Measurements from ENCODE around the gene LRRN1. TPM values are rescaled to one million over a fixed set of nuclear protein-coding genes. Genes with fewer than 3 reads are reported as not detected.
A peak's percentile ranks its signal among the peaks of the same experiment; 100 is the strongest.

The LRRN1 gene
- 1.6 and 3.3 TPM in 2 replicates for total RNA-seq

DNA sequence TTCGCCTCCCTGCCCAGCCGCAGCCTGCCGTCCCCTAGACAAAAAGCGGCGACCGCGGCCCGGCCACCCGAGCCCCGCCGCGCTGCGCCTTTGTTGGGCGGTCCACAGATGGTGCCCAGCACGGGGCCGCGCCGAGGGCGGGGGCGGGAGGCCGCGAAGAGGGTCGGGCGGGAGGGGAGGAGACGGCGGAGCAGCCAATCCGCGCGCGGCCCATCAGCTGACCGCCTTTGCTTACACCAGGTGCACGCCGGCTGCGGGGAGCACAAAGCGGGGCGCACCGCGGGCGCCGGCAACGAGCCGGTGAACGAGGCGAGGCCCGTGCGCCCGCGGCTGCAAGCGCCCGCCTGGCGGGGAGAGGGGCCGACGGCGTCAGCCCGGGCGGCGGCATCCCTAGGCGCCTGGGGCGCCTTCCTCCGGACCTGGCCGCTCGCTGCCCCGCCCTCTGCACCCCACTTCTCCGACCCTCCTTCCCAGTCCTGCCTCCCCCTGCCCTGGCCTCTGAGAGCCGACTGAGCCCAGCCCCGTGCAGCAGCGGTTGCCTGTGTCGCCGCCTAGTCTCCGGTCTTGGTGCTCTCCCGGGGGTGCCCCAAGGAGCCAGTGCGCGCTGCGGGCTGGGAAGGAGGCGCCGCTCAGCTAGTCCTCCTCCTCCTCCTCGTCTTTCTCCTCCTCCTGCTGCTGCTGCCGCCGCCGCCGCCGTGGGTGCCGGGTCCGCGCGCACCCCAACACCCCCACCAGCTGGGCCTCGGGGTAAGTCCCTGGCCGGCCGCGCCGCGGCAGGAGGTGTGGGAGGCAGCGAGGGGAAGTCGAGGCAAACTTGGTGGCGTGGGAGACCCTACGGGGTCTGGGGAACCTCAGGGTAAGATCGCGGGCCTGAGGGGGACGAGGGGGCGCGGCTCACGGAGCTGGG is at the start of gene LRRN1:
Gene LRRN1 (plus strand): TSS at position 259 of the 907 bp plus-strand sequence. CDS start 45,211 bp downstream, outside the sequence.
- DNase-seq (ENCODE audit: low read depth), result no peak

DNA sequence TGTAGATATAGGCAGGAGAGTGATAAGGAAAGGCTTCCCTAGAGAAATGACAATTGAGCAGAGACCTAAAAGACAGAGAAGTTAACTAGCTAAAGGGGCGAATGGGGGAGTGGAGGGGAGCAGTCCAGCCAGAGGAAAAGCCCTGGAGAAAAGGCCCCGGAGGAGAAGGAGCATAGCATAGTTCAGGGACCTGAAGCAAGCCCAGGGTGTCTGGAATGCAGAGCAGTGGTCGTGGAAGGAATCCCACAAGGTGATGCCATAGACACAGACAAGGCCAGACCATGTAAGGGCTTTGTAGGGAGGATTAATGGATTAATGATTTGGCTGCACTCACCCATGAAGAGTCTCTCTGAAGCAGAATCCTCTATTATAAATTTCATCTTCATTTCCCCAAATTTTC is 45.8 kb upstream of the LRRN1 start:
- DNase-seq (ENCODE audit: low read depth), result peak; percentile 58

DNA sequence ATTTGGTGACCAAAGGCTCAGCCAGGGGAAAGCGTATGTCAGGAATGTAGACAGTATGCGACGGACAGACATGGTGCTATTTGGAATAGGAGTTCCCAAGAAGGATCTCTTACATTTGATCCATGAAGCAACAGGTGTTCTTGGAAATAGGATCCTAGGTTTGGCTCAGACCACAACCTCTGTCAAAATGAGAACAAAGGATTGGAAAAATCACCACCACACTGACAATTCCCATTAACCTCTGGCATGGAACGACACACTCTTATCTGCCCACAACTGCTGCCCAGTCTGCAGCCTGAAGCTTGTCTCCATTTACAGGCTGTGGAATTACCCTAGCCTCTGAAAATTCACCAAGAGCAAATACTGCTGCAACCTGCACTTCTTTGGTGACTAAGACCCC is 33.6 kb upstream of the LRRN1 start:
- DNase-seq (ENCODE audit: low read depth), result no peak

DNA sequence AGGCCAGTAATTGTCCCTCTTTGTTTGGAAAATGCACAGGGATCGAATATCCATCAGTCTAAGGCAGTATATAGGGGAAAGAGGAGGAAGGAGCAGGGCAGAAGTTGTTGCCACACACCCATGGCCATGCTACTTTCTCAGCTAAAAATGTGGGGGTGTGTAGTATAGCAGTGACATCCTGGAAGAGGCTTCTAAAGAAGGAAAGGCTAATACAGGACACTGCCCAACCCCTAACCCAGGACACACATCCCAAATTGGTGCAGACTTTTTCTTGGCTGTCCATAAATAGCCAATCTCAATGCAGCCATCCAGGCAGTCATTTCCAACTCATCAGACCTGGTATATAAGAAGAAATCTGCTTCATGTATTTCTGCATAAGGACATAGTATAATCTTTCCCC is 33.1 kb upstream of the LRRN1 start:
- DNase-seq (ENCODE audit: low read depth), result no peak

DNA sequence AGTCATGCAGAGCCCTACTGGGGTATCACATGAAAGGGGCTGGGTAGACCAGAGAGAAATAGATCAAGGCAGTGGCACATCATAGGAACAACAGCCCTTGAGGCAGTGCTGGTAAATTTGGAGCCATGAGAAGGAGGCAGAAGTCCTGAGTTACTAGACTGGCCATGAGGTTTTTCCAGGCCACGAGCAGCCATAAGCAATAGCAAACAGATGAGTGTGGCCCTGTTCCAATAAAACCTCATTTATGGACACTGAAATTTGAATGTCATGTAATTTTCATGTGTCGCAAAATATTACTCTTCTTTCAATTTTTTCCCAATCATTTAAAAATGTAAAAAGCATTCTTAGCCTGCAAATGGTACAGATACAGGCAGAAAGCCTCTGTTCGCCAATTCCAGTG is 28.1 kb upstream of the LRRN1 start:
- no peak for DNase-seq (ENCODE audit: low read depth)

DNA sequence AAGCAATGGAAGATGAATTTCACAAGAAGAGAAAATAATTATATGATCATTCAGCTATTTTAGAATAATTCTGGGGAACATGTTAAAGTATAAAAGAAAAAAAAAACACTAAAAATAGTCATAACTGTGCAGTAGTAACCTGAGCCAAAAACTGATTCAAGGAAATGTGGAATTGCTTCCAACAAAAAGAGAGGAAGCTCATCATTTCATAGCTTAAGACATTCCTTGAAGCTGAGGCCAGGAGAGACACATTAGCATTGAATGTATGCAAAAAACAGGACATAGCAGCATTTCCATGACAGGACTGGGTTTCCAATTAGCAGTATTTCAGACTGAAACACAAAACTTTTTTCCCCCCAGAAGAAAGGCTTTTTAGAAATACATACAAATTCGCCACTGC is 27.7 kb upstream of the LRRN1 start:
- DNase-seq (ENCODE audit: low read depth), result no peak

DNA sequence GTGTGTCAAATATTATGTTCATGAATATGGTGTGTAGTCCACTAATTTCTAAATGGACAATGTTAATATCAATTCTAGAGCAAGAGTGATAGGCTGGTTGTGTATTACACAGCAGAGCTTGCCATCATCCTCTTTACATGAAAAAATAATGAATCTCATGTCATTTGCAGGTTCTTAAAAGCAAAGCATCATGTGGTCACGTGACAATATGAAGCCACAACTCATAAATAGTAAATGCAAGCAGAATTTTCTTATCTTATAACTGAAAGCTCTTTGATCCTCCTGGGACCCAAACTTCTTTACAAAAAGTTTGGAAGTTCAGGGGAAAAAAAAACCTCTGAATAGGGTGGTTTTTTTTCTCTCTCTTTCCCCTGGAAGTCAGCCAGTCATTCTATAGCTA is 26.9 kb upstream of the LRRN1 start:
- no peak for DNase-seq (ENCODE audit: low read depth)

DNA sequence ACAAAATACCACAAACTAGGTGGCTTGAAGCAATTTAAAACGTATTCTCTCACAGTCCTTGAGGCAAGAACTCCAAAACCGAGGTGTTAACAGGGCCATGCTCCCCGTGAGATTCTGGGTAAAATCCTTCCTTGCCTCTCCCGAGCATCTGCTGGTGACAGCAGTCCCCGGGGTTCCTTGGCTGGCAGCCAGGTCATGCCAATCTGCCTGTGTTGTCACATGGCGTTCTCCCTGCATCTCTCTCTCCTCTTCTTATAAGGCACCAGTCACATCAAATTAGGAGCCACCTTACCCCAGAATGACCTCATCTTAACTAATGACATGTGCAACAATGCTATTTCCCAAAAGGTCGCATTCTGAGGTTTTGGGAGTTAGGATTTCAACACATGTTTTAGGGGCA is 26.3 kb upstream of the LRRN1 start:
- DNase-seq (ENCODE audit: low read depth), result no peak

DNA sequence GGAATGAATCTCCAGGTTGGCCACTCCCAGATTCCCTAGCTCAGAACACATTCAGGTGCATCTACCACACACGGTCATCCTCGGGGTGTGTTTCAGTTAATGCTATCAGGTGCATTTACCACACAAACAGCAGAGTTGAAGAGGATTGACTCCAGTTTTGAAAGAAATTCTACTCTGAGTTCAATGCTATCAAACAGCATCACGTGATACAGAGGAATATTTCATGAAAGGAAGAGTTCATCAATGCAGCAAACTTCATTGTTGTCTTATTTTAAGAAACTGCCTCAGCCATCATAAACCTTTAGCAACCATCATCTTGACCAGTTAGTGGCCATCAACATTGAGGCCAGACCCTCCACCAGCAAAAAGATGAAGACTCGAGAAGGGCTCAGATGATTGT is 22.6 kb upstream of the LRRN1 start:
- no peak for DNase-seq (ENCODE audit: low read depth)

DNA sequence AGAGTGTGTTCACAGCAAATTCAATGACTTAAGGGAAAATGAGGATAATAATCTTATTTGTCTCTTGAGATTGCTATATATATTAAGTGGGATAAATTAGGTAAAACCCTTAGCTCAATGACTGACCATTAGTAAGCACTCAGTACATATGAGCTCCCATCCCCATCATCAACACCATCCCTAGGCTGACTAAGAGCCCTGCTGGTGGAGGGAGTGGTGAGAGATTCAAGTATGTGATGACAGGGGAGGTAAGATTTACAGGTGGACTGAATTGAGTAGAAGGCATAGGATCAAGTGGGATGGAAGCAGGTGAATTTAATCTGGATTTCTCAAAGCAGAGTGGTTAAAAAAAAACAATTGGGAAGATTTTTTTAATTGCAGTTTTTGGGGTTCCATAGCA is 21.0 kb upstream of the LRRN1 start:
- no peak for DNase-seq (ENCODE audit: low read depth)

DNA sequence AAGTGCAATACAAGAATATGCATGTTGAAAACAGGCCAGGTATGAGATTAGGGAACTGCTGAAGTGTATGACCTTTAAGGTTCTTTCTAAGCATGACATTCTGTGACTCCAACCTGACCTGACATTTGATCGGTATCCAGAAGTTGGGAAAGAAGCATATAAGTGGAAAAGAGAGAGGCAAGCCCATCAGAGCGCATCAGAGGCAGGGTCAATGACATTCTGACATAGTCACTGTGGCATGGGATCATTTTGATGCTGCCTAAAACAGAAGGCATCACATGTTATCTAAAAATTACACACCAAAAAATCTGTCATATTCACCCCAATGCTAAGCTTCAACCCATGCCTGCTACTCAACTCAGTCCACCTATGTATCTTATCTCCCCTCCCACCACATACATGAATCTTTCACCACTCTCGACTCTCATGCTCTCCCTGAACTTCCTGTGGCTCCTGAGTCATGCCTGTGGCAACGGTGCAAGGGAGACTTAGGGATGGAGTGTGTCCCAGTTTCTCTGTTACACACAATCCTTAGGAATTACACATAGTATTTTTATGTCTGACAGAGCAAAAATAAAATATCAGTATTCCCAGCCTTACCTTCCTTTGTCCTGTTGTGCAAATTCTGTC is 20.5 kb upstream of the LRRN1 start:
- DNase-seq (ENCODE audit: low read depth), result peak; percentile 26

DNA sequence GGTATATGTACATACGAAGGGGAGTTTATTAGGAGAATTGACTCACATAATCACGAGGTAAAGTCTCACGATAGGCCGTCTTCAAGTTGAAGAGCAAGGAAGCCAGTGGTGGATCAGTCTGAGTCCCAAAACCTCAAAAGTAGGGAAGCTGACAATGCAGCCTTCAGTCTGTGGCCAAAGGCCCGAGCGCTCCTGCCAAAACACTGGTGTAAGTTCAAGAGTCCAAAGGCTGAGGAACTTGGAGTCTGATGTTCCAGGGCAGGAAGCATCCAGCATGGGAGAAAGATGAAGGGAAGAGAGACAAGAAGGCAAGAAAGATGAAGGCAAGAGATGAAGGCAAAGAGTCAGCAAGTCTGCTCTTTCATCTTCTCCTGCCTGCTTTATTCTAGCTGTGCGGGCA is 16.8 kb upstream of the LRRN1 start:
- DNase-seq (ENCODE audit: low read depth), result no peak

DNA sequence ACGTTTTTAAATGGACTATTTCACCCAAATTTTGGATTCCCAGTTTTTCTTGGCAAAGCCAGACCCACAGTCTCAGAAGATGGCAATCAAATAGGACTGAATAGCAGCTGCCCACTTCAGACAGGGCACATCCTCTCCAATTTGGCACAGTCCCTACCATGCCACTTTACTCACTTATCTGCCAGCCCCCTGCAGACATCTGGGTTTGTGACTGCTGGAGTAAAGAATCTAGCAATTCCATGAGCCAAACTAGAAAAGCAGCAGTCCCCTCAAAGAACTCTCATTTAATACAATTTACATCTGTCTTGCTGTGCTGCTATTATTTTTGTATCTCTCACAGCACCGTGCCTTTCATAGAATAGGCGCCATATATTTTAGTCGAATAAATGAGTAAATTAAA is 16.0 kb upstream of the LRRN1 start:
- DNase-seq (ENCODE audit: low read depth), result no peak

DNA sequence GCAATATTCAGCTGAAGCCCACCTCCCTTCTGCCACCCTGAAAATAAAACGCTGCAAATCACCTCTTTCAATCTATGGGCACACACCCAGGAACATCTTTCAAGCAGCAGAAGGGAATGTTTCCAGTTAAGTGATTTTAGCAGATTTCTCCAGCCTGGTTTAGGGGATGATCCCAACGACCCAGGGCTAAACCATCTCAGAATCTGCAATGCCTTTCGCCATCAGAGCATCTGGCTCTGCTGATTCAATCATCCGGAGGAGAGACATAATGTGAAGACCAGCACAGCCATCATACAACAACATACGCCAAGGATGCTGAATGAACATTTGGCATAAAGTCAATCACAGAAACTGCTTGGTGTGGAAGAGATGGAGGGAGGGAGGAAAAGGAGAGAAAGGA is 15.5 kb upstream of the LRRN1 start:
- no peak for DNase-seq (ENCODE audit: low read depth)

DNA sequence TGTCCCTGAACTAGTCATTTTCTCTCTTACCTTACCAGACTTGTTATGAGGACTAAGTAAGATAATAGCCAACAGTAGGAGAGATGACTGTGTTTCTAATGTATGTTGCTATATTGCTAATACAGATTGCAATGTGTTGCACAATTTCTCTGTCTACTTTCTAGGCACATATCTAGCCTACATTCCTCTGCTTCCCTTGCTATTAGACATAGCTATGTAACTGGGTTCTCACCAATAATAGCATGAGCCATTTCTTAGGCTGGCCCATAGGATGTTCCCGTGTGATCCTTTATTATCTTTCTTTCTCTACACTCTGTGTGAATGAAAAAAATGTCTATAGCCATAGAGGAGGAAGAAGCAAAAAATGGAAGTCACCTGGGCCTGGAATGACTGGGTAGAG is 6.8 kb upstream of the LRRN1 start:
- no peak for DNase-seq (ENCODE audit: low read depth)

DNA sequence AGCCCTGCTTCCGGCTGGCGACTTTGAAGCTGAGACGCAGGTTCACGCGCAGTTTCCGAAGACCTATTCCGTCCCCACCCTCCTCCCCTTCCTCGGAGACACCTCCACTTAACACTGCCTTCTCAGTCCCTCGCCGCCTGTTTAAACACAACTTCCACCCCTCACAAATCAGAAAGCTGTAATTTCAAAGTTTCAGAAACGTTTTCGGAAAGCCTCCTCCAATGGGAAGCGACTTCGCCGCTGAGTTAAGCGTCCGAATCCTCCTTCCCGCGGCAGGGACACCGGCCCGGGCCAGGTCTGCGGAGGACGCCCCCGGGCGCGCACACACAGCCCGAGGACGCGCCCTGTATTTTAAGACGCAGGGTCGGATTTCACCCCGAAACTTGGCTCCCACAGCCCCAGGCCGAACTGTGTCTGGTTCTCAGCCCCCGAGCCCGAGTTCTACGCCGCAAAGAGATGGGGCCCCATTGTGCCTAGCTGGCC is 559 bp upstream of the LRRN1 start:
- no peak for DNase-seq (ENCODE audit: low read depth)

DNA sequence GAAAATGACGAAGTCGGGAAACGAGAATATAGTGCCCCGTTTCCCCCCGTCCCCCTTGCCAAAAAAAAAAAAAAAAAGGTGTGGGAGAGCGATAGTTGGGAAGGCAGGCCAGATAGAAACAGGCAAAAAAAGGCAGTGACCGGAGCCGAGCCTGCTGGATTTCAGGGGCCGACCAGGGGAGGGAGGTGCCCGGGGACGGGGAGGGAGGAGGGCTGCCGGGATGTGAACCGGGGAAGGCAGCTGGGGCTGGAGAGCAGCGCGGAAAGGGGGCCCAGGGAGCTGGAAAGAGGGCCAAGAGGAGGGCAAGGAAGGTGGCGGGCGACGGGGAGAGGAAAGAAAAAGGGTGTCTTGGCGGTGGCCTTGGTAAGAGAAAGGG is 837 bp downstream of the LRRN1 start:
- no peak for DNase-seq (ENCODE audit: low read depth)

DNA sequence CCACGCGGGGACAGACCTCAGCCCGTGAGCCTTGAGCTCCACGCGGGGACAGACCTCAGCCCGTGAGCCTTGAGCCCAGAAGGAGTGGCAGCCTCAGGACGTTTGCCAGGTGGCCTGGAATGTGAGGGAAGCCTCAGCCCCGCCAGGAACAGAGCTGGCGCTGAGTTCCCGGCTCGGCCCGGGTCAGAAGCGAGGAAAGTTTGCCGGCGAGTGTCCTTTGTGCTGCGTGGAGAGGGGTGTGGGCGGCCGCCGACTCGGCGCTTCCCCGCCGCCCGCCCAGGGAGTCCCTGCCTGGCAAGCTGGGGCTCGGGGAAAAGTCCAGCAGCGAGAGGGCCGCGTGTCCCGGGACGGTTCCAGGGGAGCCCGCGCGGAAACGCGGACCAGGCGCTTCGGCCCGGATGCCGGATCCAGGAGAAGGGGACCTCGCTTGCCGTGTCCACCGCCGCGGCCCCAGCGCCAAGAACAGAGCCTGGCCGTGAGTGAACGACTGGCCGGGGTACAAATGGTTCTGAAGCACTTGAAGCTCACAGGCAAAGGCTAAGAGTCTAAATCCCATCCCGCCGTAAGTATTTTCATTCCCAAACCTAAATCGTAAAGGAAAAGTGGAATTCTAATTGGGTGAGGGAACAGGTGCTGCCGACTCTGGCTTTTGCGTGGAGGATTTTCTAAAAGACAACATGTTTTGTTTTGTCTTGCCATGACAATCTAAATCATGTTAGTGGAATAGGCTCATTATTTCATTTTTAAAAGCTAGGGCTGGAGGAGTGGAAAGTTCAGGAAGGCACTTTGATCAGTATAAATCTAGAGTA is 1.7 kb downstream of the LRRN1 start:
- no peak for DNase-seq (ENCODE audit: low read depth)

DNA sequence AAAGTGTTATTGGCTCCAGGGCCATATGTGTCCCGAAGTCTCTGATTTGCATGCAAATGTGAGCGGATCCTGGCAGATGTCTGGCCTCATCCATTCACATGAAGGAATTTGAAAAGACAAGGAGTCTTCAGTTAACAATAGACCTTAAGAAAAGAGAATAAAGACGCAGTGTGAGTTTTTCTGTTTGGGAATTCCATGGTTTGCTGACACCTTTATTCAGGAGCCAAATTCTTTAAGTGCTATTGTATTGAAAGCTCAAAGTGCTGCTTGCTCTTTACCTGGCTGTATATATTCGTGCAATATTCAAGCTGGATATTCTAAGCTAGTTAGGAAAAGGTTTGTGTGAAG is 2.2 kb downstream of the LRRN1 start:
- no peak for DNase-seq (ENCODE audit: low read depth)

DNA sequence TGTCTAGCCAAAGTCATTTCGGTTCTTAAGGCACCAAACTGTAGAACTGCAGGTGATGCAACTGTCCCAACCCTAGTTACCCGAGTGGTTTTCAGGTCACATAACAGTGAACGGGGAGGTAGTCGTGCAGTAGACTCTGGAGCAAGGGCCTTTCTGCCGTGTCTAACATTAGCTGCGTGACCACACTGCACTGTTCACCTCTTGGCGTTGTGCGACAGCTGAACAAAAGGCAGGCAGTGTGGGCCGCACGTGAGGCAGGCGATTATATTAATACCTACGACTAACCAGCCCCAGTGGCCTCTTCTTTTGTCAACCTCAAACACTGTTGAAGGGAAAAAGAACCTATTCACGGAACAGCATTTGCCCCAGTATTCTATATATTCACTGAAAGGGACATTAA is 2.8 kb downstream of the LRRN1 start:
- no peak for DNase-seq (ENCODE audit: low read depth)

DNA sequence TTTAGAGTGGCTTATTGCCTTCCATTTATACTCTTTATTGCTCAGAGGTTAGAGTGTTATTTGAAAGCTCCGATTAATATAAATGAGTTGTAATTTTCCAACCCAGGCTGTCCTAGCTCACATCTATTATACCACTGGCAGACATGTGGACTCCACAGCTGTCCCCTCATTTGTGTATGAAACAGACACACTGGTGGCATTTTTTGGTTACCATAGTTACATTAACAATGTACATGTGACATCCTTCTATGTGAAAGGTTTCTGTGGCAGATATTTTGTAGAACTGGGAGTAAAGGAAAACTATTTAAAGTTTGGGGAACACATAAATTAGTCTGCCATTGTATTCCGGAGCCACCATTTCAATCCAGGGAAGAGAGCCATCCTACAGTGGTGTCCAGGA is 5.3 kb downstream of the LRRN1 start:
- DNase-seq (ENCODE audit: low read depth), result no peak

DNA sequence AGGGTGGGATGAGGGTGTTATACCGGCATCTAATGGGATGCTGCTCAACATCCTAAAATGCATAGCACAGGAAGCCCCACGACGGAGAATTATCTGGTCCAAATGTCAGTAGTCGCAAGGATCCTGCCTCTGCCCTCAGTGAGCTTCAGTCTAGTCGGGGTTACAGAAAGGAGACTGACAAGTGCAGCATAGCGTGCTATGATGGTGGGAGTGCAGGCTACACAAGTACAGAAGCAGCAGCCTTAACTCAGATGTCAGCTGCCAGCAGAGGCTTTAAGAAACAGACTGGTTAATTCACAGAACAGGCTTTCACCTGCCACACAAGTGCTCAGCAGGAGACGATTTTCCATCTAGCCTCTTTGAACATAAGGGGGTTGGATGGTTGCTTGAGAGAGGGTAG is 6.9 kb downstream of the LRRN1 start:
- DNase-seq (ENCODE audit: low read depth), result no peak

DNA sequence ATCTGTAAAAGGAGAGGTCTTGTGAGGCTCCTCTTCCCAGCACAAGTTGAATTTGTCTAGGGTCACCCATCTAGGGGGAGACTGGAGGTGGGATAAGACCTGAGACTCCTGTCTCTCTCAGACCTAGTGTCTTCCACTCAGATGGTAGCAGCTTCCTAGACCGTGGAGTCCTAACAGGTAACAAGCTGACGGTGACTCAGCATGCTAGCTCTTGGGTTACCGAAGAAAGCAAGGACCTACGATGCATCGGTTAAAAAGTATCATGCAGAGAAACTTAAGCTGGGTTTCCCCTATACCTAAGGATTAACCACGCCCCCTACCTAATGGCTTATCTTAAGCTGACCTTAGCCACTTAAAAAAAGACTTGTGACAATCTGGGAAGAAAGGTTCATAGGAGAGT is 7.6 kb downstream of the LRRN1 start:
- DNase-seq (ENCODE audit: low read depth), result no peak
